Measurements from ENCODE around the gene BBS9.

The BBS9 gene

DNA sequence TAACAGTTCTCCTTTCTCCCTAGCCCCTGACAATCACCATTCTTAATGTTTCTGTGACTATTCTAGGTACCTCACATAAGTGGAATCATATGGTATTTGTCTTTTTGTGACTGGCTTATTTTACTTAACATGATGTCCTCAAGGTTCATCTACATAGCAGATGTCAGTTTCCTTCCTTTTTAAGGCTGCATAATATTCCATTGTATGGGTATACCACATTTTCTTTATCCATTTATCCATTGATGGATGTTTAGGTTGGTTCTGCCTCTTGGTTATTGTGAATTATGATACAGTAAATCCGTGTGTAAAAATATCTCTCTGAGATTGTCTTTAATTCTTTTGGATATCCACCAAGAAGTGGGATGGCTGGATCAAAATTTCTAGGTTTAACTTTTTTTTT, 13.2 kb downstream of the BBS9 start:
- Histone ChIP-seq H3K79me2 (ENCODE audit: insufficient read depth, low read length) (no peaks in the 10 kb centered on the region), H2AFZ (ENCODE audit: low read length) (no peak overlapping the region), H3K4me2 (ENCODE audit: low read depth, low read length, poor library complexity, severe bottlenecking) (no peak overlapping the region), H3K36me3 (ENCODE audit: insufficient read depth, low read length) (no peaks in the 10 kb centered on the region), H3K4me3 (ENCODE audit: low read length, poor library complexity, severe bottlenecking) (no peak overlapping the region), H3K9me3 (ENCODE audit: insufficient read depth, low read depth, low read length) (peaks cover 4% of the 10 kb centered on the region; the same call in 1 of the 2 replicates), H3K9ac (ENCODE audit: low read depth, low read length, poor library complexity, severe bottlenecking) (no peak overlapping the region), H3K9me2 (replicated peaks; ENCODE audit: low read depth, low read length) (no peaks in the 10 kb centered on the region), H3K27me3 (ENCODE audit: insufficient read depth, low read length, poor library complexity, severe bottlenecking) (no peaks in the 10 kb centered on the region), H4K20me1 (ENCODE audit: insufficient read depth, low read length, poor library complexity, severe bottlenecking) (no peaks in the 10 kb centered on the region), H3K4me1 (ENCODE audit: insufficient read depth, low read length, poor library complexity, severe bottlenecking) (no peaks in the 10 kb centered on the region), H3F3A (ENCODE audit: low read depth) (no peaks in the 10 kb centered on the region)
- TF ChIP-seq EZH2phosphoT487 (IDR thresholded peaks at IDR 0.05; ENCODE audit: borderline replicate concordance): no peak
- TF ChIP-seq, protein P1, sequence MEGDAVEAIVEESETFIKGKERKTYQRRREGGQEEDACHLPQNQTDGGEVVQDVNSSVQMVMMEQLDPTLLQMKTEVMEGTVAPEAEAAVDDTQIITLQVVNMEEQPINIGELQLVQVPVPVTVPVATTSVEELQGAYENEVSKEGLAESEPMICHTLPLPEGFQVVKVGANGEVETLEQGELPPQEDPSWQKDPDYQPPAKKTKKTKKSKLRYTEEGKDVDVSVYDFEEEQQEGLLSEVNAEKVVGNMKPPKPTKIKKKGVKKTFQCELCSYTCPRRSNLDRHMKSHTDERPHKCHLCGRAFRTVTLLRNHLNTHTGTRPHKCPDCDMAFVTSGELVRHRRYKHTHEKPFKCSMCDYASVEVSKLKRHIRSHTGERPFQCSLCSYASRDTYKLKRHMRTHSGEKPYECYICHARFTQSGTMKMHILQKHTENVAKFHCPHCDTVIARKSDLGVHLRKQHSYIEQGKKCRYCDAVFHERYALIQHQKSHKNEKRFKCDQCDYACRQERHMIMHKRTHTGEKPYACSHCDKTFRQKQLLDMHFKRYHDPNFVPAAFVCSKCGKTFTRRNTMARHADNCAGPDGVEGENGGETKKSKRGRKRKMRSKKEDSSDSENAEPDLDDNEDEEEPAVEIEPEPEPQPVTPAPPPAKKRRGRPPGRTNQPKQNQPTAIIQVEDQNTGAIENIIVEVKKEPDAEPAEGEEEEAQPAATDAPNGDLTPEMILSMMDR (conservative IDR thresholded peaks at IDR 0.05; ENCODE audit: low read length): no peak

DNA sequence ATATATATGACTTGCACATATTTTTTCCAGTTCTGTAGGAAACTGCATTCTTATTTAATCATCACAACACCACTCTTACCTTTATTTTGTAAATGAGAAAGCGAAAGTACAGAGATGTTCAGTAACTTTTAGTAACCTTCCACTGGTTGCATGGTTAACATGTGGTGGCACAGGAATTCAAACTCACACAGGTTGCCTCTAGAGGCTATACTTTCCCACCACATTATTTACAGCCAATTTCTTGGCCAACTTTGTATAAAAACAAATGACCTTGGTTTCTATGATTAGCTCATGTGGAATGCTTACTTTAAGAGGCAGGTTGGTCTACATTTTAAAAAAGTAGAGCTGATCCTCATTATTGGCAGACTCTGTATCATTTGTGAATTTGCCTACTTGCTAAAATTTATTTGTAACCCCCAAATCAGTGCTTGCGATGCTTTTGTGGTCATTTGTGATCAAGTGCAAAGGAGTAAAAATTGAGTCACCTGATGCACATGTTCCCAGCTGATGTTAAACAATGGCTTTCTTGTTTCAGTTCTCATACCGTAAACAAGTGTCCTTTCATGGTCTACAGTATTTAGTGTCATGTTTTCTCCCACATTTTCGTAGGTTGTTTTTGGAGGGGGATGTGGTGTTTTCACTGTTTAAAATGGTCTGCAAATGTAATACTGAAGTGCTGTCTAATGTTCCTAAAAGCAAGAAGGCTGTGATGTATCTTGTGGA, 14.8 kb downstream of the BBS9 start:
- H4K20me1 ChIP-seq (ENCODE audit: insufficient read depth, low read length, poor library complexity, severe bottlenecking): no peaks in the 10 kb centered on the region
- H3K27me3 ChIP-seq (ENCODE audit: insufficient read depth, low read length, poor library complexity, severe bottlenecking): no peaks in the 10 kb centered on the region
- H3K79me2 ChIP-seq (ENCODE audit: insufficient read depth, low read length): no peaks in the 10 kb centered on the region
- H3F3A ChIP-seq (ENCODE audit: low read depth): no peaks in the 10 kb centered on the region
- TF ChIP-seq, protein P1 (conservative IDR thresholded peaks at IDR 0.05; ENCODE audit: low read length): no peak
- TF ChIP-seq EZH2phosphoT487 (IDR thresholded peaks at IDR 0.05; ENCODE audit: borderline replicate concordance): no peak
- no peak overlapping the region for H3K4me2 ChIP-seq (ENCODE audit: low read depth, low read length, poor library complexity, severe bottlenecking)
- H3K9me3 ChIP-seq (ENCODE audit: insufficient read depth, low read depth, low read length): peaks cover 4% of the 10 kb centered on the region; the same call in 1 of the 2 replicates
- no peak overlapping the region for H3K4me3 ChIP-seq (ENCODE audit: low read length, poor library complexity, severe bottlenecking)
- no peak overlapping the region for H2AFZ ChIP-seq (ENCODE audit: low read length)
- no peaks in the 10 kb centered on the region for H3K36me3 ChIP-seq (ENCODE audit: insufficient read depth, low read length)
- no peaks in the 10 kb centered on the region for H3K9me2 ChIP-seq (replicated peaks; ENCODE audit: low read depth, low read length)
- H3K4me1 ChIP-seq (ENCODE audit: insufficient read depth, low read length, poor library complexity, severe bottlenecking): no peaks in the 10 kb centered on the region
- H3K9ac ChIP-seq (ENCODE audit: low read depth, low read length, poor library complexity, severe bottlenecking): no peak overlapping the region

DNA sequence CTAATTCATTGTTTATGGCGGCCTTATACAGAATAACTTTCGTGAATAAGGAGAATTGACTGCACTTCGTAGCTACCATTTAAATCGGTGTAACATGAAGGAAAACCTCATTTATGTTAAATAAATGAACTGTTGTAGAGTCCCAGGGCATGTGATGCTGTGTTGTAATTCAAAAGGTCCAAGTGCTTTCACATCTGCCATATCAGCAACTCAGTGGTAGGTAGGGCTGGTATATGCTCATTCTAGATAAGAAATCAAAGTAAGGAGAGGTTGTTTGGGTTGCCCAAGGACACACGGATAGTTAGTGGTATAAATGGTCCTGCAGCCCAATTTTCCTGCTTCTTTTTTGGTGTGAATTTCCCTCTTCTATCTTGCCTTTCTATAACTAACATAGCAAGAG, 15.8 kb downstream of the BBS9 start:
- Histone ChIP-seq H3K79me2 (ENCODE audit: insufficient read depth, low read length) (no peaks in the 10 kb centered on the region), H3K36me3 (ENCODE audit: insufficient read depth, low read length) (no peaks in the 10 kb centered on the region), H3K4me3 (ENCODE audit: low read length, poor library complexity, severe bottlenecking) (no peak overlapping the region), H3K9me3 (ENCODE audit: insufficient read depth, low read depth, low read length) (peaks cover 4% of the 10 kb centered on the region; the same call in 1 of the 2 replicates), H3K27me3 (ENCODE audit: insufficient read depth, low read length, poor library complexity, severe bottlenecking) (no peaks in the 10 kb centered on the region), H3F3A (ENCODE audit: low read depth) (no peaks in the 10 kb centered on the region), H3K4me1 (ENCODE audit: insufficient read depth, low read length, poor library complexity, severe bottlenecking) (no peaks in the 10 kb centered on the region), H3K4me2 (ENCODE audit: low read depth, low read length, poor library complexity, severe bottlenecking) (no peak overlapping the region), H4K20me1 (ENCODE audit: insufficient read depth, low read length, poor library complexity, severe bottlenecking) (no peaks in the 10 kb centered on the region), H3K9ac (ENCODE audit: low read depth, low read length, poor library complexity, severe bottlenecking) (no peak overlapping the region), H2AFZ (ENCODE audit: low read length) (no peak overlapping the region), H3K9me2 (replicated peaks; ENCODE audit: low read depth, low read length) (no peaks in the 10 kb centered on the region)
- TF ChIP-seq EZH2phosphoT487 (IDR thresholded peaks at IDR 0.05; ENCODE audit: borderline replicate concordance): no peak
- TF ChIP-seq, protein P1 (conservative IDR thresholded peaks at IDR 0.05; ENCODE audit: low read length): no peak

All from Loucy (cell line).